GM20431 (cell line): ENCODE data around the gene AEBP1.

ENCODE experiments used
- in situ Hi-C: fragments of 300-500 bp; cut with MseI, MboI; formaldehyde crosslinking; loops from one replicate; pipeline ENCODE4 v1.15.0; 2020; ENCODE audit warnings: low sequenced_read_pairs; ENCODE audit not compliant: unreplicated experiment

AEBP1 gene

DNA sequence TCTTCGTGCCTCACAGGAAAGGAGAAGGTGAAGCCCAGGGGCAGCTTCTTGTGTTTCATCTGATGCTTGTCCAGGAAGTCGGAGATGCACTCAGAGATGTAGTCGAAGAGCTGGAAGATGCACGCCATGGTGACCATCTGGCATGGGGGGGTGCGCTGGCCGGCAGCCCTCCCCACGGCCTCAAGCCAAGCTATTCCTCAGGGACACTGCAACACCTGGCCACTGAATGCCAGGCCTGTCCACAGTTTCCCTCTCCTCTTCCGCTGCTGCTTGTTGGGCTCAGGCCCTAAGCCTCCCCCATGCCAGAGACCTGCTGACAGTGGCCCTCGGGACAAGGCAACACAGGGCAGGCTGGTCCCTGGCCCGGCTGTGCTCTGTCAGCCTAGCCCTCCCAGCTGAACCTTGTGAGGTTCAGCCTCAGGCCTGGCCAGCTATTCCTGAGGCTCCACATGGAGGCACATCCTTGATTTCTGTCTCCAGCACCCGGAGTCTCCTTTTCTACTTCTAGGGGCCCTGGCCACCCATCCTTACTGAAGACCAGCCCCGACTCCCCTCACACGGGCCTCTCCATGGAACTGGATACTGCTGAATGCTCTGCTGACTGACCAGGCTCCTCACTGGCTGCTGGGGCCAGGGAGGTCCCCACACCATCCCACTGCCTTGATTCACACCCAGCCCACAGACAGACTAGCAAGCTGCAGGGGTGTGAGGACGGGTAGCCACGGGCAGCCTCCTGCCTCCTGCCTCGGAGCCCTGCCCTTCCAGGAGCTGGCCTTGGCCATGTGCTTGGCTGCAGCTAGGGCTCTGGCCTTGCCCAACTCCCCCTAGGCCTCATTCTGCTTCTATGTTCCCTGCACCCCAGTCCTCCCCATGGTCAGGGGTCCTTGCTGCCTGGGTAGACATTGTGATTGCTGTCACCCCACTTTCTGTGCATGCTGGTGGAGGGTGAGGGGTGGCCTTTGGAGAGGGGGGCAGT is 47.1 kb downstream of the AEBP1 start:
- in situ Hi-C loops = no loop called here

GRCh38 chr7:44151956-44152355 is 47.8 kb downstream of the AEBP1 start:
- in situ Hi-C loops = no loop called here

GRCh38 chr7:44152971-44153947 is 49.1 kb downstream of the AEBP1 start:
- in situ Hi-C loops = no loop called here

GRCh38 chr7:44153948-44154335 is 49.8 kb downstream of the AEBP1 start:
- in situ Hi-C loops = no loop called here

DNA sequence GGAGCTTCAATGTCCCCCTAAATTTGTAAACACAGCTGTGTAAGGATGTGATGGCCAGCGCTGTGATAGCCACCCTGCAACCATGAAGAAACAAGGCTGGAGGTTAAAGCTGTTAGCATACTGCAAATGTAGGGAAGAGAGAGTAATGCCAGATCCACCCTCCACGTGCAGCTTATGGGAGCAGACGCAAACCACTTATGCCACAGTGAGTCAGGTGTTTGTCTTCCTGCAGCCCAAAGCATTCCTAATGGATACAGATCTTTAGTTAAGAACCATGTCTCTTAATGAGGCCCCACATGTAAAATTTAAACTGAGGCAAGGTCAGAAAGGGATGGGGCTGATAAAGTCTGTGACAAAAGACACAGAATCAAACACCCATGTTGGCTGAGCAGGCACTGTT is 50.6 kb downstream of the AEBP1 start:
- in situ Hi-C loops = no loop called here

DNA sequence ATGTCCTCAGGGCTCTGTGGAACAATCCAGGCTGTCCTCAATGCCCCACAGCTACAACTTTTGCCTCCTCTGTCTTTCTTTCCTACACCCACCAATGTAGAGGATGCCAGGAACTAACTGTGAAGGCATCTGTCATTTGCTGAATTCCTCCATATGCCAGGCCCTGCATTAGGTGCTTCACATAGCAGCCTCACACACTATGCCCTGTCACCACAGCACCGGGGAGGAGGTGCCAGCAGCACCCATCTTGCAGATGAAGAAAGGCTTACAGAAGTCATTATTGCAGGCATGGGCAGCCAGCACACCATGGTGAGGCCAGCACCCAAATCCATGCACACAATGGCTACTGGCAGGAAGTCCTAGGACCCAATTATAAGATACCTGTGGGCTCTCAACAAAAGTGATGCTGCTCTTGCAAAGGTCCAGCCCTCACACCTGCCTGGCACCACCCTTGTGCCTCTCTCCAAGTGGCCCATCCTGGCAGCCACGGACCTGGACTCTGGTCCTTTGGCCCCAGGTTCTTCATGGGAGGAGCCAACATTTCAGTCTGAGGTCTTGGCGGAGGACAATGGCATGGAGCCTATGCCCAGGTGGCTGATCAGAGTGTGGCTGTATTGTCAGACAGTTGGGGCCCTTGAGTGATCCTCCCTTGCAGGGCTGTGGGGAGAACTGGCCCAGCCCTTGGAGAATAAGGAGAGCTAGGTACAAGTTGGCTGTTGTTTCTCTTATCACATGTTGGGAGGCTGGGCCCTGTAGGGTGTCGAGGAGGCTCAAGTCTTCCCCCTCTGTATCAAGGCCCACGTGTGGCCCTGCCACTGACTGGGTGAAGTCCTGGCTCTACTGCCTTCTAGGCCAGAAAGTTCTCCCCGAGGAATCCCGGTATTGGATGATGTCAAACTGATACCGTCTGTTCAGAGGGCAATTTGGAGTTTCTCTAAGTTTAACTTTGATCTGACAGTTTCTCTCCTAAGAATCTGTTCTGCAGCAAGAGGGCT is 51.3 kb downstream of the AEBP1 start:
- in situ Hi-C loops = no loop called here

DNA sequence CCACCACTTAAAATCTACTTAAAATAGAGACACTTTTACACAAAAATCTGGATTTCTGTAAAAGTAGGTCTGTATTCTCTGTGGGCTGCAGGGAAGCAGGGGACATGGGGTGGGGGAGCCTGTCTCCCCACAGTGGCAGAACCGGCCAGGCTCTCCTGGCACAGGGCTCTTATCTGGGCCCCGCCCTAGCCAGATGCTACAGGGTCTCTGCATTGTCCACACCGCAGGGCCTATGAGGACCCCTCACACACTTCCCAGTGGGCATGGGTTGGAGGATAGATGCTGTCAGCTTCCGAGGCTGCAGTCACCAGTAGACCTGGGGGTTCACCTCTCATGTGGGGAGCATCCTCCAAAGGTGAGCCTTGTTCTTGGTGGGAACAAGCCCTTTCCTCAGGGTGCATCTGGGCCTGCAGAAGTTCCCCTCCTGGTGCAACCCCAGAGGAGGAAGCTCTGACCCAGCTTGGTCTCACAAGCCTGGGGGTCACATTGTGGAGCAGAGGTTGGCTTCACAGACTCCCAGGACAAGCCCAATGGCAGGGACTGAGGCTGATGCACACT is 52.4 kb downstream of the AEBP1 start:
- in situ Hi-C loops = no loop called here

- in situ Hi-C loops = no loop called here
Observed at GRCh38 chr7:44157116-44158080, 53.3 kb downstream of the AEBP1 start.

- in situ Hi-C loops = no loop called here
Observed at GRCh38 chr7:44158096-44158872, 54.1 kb downstream of the AEBP1 start.

DNA sequence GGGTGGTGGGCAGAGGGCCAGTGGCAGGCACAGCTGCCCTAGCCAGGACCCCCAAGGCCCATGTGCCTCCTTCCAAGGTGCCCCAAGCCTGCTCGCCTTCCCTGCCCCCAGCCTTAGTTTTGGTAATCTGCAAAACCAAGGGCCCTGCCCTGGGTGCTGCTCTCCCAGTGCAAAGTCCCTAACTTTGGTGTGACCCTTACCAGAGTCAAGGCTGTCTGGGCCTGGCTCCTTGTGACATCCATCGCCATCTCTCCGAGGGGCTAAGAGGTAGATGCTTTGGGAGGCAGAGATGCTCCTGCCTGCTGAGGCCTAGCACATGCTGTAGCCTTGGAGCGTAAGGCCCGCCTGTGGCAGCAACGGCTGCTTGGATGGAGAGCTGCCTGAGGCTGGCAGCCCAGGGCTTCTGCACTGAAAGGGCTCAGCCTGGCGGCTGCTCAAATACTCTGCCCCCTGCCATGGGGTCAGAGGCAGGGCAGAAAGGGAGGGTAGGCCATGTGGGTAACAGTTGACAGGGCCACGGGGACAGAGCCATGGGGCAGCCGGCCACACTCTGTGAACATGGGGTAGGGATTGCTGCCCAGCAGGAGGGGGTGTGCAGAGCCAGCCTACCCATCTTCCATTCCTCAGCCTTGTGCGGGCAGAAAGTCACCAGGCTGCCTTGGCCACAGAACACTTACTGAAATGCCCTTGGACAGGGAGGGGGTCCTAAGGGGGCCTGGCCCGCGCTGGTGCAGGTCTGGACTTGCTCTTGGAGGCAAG is 54.9 kb downstream of the AEBP1 start:
- in situ Hi-C loops = no loop called here

DNA sequence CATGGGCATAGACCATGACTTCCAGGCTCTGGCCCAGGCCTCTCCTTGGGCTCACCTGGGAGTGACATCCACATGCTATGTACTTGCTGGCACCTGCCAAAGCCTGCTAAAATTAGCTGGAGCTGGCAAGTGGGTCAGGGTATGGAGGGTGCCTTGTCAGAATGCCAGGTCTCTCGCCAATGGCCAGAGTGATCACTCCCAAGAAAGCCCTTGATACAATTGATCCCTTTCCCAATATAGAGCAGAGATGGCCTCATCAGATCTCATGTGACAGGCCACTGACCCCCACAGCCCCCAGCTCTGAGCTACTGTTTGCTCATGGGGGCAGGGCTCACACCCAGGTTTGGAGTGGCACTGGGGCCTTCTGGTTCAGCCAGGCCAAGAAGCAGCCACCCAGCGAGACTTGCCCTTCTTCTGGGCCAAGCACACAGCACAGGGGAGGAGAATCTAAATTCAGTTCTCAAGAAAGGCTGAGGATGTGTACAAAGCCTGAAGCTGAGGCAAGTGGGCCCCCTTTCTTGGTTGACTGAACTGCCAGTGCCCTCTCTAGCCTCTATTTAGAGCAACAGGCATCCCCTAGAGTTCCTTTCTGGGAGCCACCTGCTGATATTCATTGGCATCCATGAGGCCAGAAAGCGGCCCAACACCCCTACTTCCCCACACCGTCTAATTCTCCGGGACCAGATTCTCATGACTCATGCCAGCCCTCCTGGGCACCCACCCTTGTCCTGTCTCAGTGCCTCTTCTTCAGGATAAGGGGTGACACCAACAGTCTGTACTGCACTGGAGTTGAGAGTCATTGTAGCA is 55.9 kb downstream of the AEBP1 start:
- in situ Hi-C loops = no loop called here

DNA sequence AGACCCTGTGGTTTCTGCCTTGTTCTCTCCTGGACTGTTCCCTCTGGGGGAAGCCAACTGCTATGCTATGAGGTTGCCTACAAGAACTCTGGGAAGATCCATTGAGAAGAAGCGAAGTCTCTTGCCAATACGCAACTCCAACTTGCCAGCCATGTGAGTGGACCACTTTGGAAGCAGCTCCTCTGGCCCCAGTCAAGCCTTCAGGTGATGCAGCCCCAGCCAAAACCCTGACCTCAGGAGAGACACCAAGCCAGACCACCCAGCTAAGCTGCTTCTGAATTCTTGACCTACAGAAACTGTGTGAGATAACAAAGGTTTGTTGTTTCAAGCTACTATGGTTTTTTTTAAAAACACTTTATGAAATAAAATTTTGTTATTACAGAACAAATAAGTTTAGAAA is 57.2 kb downstream of the AEBP1 start:
- in situ Hi-C loops = no loop called here

GRCh38 chr7:44162179-44162578 is 58.0 kb downstream of the AEBP1 start:
- in situ Hi-C loops = no loop called here

DNA sequence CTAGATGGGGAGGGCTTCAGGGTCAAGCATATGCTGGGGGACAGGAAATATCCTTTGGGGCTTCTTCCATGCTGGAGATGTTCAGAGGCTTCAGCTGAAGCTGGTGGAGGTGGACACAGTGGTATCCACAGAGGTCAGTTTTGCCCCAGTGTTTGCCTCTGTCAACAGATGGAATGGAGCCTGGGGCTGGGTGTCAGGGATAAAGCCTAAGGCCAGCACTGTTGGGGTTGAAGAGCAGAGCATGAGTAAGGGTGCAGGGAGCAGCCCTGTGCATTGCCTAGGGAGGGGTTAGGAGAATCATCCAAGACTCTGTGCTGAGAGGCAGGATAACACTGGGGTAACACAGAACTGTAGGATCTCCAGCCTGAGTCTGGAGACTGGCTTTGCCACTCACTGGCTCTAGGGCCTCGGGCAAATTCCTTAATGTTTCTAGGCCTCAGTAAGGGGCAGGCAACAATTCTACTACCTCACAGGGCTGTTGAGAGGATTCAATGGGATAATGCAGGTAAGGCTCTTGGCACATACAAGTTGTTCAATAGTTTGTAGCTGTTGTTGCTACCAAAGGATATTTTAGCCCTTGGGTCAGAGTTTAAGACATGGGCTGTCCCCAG is 58.7 kb downstream of the AEBP1 start:
- in situ Hi-C loops = no loop called here

DNA sequence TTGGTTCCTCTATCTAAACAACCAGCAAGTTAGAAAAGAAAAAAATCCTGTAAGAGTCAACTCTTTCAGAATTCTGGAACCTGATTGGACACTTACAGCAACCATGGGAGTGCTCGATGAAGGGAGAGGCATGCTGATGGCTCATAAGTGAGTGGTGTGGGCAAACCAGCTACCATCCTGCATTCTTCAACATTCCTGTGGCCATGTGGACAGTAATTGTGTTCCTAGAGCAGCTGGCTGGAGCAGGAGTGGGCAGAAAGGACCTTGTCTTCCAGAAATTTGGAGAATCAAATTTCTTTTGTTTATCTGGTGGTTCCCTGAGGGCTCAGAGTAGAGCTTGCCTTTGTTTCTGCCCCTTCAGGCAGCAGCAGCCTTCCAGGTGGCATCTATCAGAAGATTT is 59.4 kb downstream of the AEBP1 start:
- in situ Hi-C loops = no loop called here
